ENCODE data around the gene WLS.

Gene WLS

GRCh38 chr1:68128820-68129219 lies 103.5 kb downstream of the WLS start:
- no peak for DNase-seq

- no peak for DNase-seq
Measured at GRCh38 chr1:68128157-68128556, 104.2 kb downstream of the WLS start.

GRCh38 chr1:68121536-68121935 lies 110.8 kb downstream of the WLS start:
- no peak for DNase-seq

GRCh38 chr1:68120136-68120791 lies 112.1 kb downstream of the WLS start:
- DNase-seq, result peak; percentile 7

GRCh38 chr1:68119445-68119844 lies 112.9 kb downstream of the WLS start:
- DNase-seq, result no peak

- DNase-seq, result no peak
Measured at GRCh38 chr1:68117416-68117815, 114.9 kb downstream of the WLS start.

GRCh38 chr1:68116643-68117235 lies 115.6 kb downstream of the WLS start:
- peak; percentile 27 for DNase-seq

GRCh38 chr1:68115308-68115707 lies 117.0 kb downstream of the WLS start:
- DNase-seq, result no peak

- no peak for DNase-seq
Measured at GRCh38 chr1:68113966-68114365, 118.4 kb downstream of the WLS start.

- no peak for DNase-seq
Measured at GRCh38 chr1:68112835-68113243, 119.5 kb downstream of the WLS start.

GRCh38 chr1:68111519-68112436 lies 120.5 kb downstream of the WLS start:
- no peak for DNase-seq

- no peak for DNase-seq
Measured at GRCh38 chr1:68107771-68108170, 124.6 kb downstream of the WLS start.

GRCh38 chr1:68103884-68104554 lies 128.3 kb downstream of the WLS start:
- no peak for DNase-seq

- no peak for DNase-seq
Measured at GRCh38 chr1:68103011-68103545, 129.2 kb downstream of the WLS start.

- DNase-seq, result no peak
Measured at GRCh38 chr1:68101829-68102228, 130.5 kb downstream of the WLS start.

- no peak for DNase-seq
Measured at GRCh38 chr1:68100571-68100970, 131.8 kb downstream of the WLS start.

- DNase-seq, result no peak
Measured at GRCh38 chr1:68093737-68094136, 138.6 kb downstream of the WLS start.

GRCh38 chr1:68087184-68087583 lies 145.1 kb downstream of the WLS start:
- DNase-seq, result no peak

GRCh38 chr1:68085752-68086151 lies 146.6 kb downstream of the WLS start:
- DNase-seq, result no peak

- no peak for DNase-seq
Measured at GRCh38 chr1:68083686-68084085, 148.6 kb downstream of the WLS start.

GRCh38 chr1:68081775-68082283 lies 150.5 kb downstream of the WLS start:
- DNase-seq, result no peak

- no peak for DNase-seq
Measured at GRCh38 chr1:68078647-68079046, 153.7 kb downstream of the WLS start.
